ENCODE measurements around the gene FAT3. TPM values are rescaled to one million over a fixed set of nuclear protein-coding genes. Genes with fewer than 3 reads are reported as not detected.

Gene FAT3
- total and polyA plus RNA-seq, 10 of the 15 experiments (the other 5 are each of a cell fraction or from before 2014, with no cell fraction given): under 0.01 to 0.04 (median 0.01) TPM; not detected in 7

DNA sequence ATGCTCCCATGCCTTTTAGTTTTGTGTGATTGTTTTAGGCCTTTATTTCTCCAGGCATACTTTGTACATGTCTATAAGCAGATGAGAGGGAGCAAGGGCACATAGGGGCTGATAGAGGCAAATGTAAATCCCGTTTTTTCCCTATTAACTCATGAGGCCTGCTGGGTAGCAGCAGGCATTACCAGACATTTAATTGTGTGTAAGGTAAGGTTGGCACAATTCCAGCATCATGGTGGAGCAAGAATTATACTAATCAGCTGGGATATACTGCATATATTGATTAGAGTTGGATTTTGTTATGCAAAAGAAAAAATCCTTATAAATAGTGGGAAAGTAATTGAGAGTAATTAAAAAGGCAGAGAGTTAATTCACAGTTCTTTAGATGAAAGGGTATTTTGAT lies 12.2 kb downstream of the FAT3 start:
- H3K27ac ChIP-seq (ENCODE audit: control insufficient read depth, insufficient read depth): no peak overlapping the region
- WGBS (ENCODE audit: insufficient coverage, insufficient replicate concordance, low lambda C conversion rate, missing lambda C conversion rate): 0% methylated on average over 1 of the region's 1 CpG
- no peak overlapping the region for H3K9ac ChIP-seq (ENCODE audit: control insufficient read depth, insufficient read depth, low read length)
- RAD21 ChIA-PET (ENCODE audit: unreplicated experiment): no interaction called here
- in situ Hi-C loops (cut with MboI) (no loop called here), intact Hi-C loops (cut with micrococcal nuclease; ENCODE audit: unreplicated experiment) (no loop called here)
- no peak overlapping the region for H2AFZ ChIP-seq (ENCODE audit: control insufficient read depth, low read depth, low read length)
- H3K4me1 ChIP-seq (ENCODE audit: control insufficient read depth, insufficient read depth, low read length): no peaks in the 10 kb centered on the region
- FAIRE-seq (no peak), ATAC-seq (no peak), DNase-seq (ENCODE audit: low read depth, low spot score) (no peak)
- H3K36me3 ChIP-seq (ENCODE audit: control insufficient read depth in 2 of 2, insufficient read depth in 2 of 2, low read length in 1 of 2): no peaks in the 10 kb centered on the region
- CTCF ChIA-PET: no interaction called here
- no peak overlapping the region for H3K4me3 ChIP-seq
- SMC1A ChIA-PET (ENCODE audit: uncharacterized antibody, unreplicated experiment): no interaction called here
- POLR2A ChIA-PET: no interaction called here
- H3K4me2 ChIP-seq (ENCODE audit: control insufficient read depth, insufficient read depth): no peak overlapping the region
- H3K27me3 ChIP-seq (replicated peaks in 1 of 2; ENCODE audit: control insufficient read depth in 2 of 2, insufficient read depth in 2 of 2, low read length in 1 of 2): no peaks in the 10 kb centered on the region
- H3K79me2 ChIP-seq (ENCODE audit: control insufficient read depth, insufficient read depth, low read length): no peaks in the 10 kb centered on the region
- no peaks in the 10 kb centered on the region for H4K20me1 ChIP-seq (ENCODE audit: control insufficient read depth, insufficient read depth)
- no peaks in the 10 kb centered on the region for H3K9me3 ChIP-seq (replicated peaks; ENCODE audit: control insufficient read depth, insufficient read depth, low read length)
- TF ChIP-seq POLR2AphosphoS5 (IDR thresholded peaks at IDR 0.05; ENCODE audit: low read length) (no peak), SREBF1 (IDR thresholded peaks at IDR 0.05; ENCODE audit: low read length) (no peak), BCL11A (IDR thresholded peaks at IDR 0.05; ENCODE audit: low read depth, low read length) (no peak), MAX (IDR thresholded peaks at IDR 0.05; ENCODE audit: low read depth, low read length) (no peak), ZSCAN29 (IDR thresholded peaks at IDR 0.05) (no peak), MEF2A (IDR thresholded peaks at IDR 0.05; ENCODE audit: insufficient read depth, low read depth, low read length) (no peak), BMI1 (IDR thresholded peaks at IDR 0.05; ENCODE audit: borderline replicate concordance) (no peak), IKZF2 (IDR thresholded peaks at IDR 0.05) (no peak)
- BruUV-seq (replicated peaks): no TSS peak

DNA sequence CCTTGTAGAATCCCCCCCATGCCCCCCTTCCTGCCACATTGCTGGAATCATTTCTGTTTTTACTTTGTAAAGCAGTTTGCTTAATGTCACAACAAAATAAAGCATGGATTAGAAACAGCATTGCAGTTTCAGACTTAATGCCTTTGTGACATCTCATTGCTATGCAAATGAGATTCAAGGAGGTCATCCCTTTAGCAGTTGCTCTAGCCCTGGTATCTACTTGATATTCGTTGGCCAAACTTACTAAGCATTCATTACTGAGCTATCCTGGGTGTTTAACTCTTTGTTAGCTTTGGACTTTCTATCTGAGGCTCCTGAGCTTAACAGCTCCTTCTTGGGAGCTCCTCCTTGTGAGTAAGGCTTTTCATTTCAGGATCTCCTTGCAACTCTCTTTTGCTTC lies 16.3 kb downstream of the FAT3 start:
- no peak overlapping the region for H3K9ac ChIP-seq (ENCODE audit: control insufficient read depth, insufficient read depth, low read length)
- ChIA-PET POLR2A (interaction anchor here (0.7 kb wide), 1 partner anchor 132 kb away, joined by 3 read pairs; no protein-coding TSS in a partner anchor), SMC1A (ENCODE audit: uncharacterized antibody, unreplicated experiment) (no interaction called here), CTCF (interaction anchor here (0.6 kb wide), 1 partner anchor 12 kb away, joined by 3 read pairs; no protein-coding TSS in a partner anchor), RAD21 (ENCODE audit: unreplicated experiment) (no interaction called here)
- no peaks in the 10 kb centered on the region for H3K36me3 ChIP-seq (ENCODE audit: control insufficient read depth in 2 of 2, insufficient read depth in 2 of 2, low read length in 1 of 2)
- no TSS peak for BruUV-seq (replicated peaks)
- H2AFZ ChIP-seq (ENCODE audit: control insufficient read depth, low read depth, low read length): no peak overlapping the region
- ATAC-seq: no peak
- H3K9me3 ChIP-seq (replicated peaks; ENCODE audit: control insufficient read depth, insufficient read depth, low read length): no peaks in the 10 kb centered on the region
- intact Hi-C loops (cut with micrococcal nuclease; ENCODE audit: unreplicated experiment): no loop called here
- no peaks in the 10 kb centered on the region for H3K4me1 ChIP-seq (ENCODE audit: control insufficient read depth, insufficient read depth, low read length)
- 0% methylated on average over 1 of the region's 1 CpG for WGBS (ENCODE audit: insufficient coverage, insufficient replicate concordance, low lambda C conversion rate, missing lambda C conversion rate)
- no peaks in the 10 kb centered on the region for H4K20me1 ChIP-seq (ENCODE audit: control insufficient read depth, insufficient read depth)
- no peak for DNase-seq (ENCODE audit: low read depth, low spot score)
- no peak overlapping the region for H3K4me2 ChIP-seq (ENCODE audit: control insufficient read depth, insufficient read depth)
- H3K27me3 ChIP-seq (replicated peaks in 1 of 2; ENCODE audit: control insufficient read depth in 2 of 2, insufficient read depth in 2 of 2, low read length in 1 of 2): no peaks in the 10 kb centered on the region
- H3K27ac ChIP-seq (ENCODE audit: control insufficient read depth, insufficient read depth): no peak overlapping the region
- FAIRE-seq: no peak
- in situ Hi-C loops (cut with MboI): no loop called here
- no peaks in the 10 kb centered on the region for H3K79me2 ChIP-seq (ENCODE audit: control insufficient read depth, insufficient read depth, low read length)
- no peak overlapping the region for H3K4me3 ChIP-seq
- TF ChIP-seq, protein P1, sequence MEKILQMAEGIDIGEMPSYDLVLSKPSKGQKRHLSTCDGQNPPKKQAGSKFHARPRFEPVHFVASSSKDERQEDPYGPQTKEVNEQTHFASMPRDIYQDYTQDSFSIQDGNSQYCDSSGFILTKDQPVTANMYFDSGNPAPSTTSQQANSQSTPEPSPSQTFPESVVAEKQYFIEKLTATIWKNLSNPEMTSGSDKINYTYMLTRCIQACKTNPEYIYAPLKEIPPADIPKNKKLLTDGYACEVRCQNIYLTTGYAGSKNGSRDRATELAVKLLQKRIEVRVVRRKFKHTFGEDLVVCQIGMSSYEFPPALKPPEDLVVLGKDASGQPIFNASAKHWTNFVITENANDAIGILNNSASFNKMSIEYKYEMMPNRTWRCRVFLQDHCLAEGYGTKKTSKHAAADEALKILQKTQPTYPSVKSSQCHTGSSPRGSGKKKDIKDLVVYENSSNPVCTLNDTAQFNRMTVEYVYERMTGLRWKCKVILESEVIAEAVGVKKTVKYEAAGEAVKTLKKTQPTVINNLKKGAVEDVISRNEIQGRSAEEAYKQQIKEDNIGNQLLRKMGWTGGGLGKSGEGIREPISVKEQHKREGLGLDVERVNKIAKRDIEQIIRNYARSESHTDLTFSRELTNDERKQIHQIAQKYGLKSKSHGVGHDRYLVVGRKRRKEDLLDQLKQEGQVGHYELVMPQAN (conservative IDR thresholded peaks at IDR 0.05): no peak
- TF ChIP-seq SMAD5 (IDR thresholded peaks at IDR 0.05; ENCODE audit: low read depth) (no peak), SIX5 (IDR thresholded peaks at IDR 0.05; ENCODE audit: low read depth, low read length, severe bottlenecking) (no peak), POLR2AphosphoS2 (IDR thresholded peaks at IDR 0.05; ENCODE audit: low read depth, low read length) (no peak), ASH2L (IDR thresholded peaks at IDR 0.05; ENCODE audit: borderline replicate concordance, low read depth) (no peak)
- TF ChIP-seq, protein P2, sequence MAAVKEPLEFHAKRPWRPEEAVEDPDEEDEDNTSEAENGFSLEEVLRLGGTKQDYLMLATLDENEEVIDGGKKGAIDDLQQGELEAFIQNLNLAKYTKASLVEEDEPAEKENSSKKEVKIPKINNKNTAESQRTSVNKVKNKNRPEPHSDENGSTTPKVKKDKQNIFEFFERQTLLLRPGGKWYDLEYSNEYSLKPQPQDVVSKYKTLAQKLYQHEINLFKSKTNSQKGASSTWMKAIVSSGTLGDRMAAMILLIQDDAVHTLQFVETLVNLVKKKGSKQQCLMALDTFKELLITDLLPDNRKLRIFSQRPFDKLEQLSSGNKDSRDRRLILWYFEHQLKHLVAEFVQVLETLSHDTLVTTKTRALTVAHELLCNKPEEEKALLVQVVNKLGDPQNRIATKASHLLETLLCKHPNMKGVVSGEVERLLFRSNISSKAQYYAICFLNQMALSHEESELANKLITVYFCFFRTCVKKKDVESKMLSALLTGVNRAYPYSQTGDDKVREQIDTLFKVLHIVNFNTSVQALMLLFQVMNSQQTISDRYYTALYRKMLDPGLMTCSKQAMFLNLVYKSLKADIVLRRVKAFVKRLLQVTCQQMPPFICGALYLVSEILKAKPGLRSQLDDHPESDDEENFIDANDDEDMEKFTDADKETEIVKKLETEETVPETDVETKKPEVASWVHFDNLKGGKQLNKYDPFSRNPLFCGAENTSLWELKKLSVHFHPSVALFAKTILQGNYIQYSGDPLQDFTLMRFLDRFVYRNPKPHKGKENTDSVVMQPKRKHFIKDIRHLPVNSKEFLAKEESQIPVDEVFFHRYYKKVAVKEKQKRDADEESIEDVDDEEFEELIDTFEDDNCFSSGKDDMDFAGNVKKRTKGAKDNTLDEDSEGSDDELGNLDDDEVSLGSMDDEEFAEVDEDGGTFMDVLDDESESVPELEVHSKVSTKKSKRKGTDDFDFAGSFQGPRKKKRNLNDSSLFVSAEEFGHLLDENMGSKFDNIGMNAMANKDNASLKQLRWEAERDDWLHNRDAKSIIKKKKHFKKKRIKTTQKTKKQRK (IDR thresholded peaks at IDR 0.05; ENCODE audit: low read depth, low read length): no peak
